Activated T-cell treated with anti-CD3 and anti-CD28 coated beads for 24 hours (primary cell): Measurements from ENCODE around the gene ADD3.
"Not testable (repeated sequence)": the region's sequence is repeated elsewhere in the genome, so short reads cannot be mapped to it uniquely, and the experiment has no call there.

ENCODE experiments used
- DNase-seq: peaks from one replicate; pipeline ENCODE4 v3.0.0-alpha.2; 2020; ENCODE audit warnings: low read depth

The ADD3 gene

DNA sequence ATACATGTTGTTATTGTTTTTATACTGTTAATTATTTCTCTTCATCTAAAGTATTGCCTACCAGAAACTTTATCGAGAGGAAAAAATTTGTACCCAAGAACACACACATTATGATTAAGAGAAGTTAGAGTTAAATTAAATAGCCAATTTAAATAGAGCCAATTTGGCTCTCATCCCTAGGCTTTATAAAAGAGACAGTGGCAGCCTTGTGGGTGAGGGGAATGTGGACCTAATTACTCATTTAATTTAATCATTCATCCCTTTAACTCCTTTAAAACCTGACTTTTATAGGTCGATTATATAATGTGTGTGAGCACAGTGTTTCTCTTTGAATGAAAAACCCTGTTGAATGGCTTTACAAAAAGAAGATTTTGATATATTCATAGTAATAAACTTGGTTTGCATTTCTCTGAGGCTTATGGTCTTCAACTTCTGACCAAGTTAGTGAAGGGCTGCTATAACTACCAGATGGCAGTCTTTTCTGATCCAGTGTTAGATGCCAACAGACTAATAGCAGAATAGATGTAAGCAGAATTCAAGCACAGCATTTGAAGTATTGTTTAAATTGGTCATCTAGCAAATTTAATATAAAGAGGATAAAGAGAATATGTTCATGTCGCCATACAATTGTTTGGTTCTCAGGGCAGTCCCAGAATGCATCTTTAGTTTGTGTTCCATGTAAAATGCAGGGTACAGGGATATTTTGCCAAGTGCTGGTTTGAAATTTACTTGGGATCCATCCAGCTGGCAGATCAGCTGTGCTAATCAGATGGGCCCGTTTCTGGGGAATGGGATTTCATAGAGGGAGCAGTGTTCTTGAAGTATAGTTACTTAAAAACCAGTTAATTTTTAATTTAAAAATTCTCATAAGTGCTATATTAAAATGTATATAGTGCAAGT, 25.3 kb downstream of the ADD3 start:
- no peak for DNase-seq

GRCh38 chr10:110033701-110034235, 26.0 kb downstream of the ADD3 start:
- DNase-seq, result no peak

DNA sequence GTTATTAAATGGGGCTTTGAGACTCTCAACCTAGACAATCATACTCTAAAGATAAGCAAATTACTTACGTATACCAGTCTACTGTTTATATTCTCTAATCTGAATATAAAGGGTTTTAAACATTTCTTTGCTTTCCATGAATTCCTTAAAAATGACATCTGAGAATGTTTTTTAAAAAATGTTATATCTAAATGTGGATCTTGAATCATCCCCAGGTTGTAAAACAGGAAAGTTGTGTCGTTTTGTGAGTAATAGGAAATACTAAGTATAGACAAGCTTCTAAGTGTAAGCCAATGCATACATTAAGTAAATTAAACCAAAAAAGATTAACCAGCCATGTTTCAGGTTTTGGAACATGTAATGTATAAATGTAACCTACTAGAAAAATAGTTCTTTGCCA, 26.8 kb downstream of the ADD3 start:
- no peak for DNase-seq

GRCh38 chr10:110035070-110035921, 27.5 kb downstream of the ADD3 start:
- DNase-seq, result no peak

GRCh38 chr10:110036640-110037039, 28.9 kb downstream of the ADD3 start:
- no peak for DNase-seq

DNA sequence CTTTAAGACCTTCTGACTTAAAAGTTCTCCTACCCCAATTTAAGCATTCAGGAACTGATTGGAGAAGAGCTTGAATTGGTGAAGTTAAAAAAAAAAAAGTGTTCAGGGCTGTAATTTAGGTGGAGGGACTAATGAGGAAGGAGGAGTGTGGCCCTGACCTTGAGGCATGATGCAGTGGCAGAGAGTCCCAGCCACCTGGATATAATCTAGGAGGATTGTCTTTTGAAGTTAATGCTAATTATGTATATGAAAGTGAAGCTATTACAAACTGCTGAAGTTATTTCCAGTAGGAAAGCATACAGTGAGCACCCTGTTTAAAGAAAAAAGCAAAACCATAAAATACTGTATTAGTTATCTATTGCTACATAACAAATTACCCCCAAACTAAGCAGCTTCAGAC, 31.5 kb downstream of the ADD3 start:
- DNase-seq, result no peak

DNA sequence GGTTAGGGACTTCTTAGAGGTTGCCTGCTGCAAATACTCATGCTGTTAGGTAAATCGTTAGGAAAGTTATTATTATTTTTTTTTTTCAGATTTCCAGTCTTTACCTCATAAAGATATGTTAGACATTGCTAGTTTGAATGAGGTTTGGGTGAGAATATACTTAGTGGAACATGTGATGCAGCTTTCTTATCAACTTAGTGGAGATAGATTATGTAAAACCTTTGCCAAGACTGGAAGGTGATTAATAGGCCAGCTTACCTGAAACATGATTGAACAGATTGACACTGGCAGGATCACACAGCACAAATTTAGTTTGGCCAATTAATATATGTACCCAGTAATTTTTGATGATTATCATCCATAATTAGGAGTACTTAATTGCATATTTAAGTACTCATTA, 32.3 kb downstream of the ADD3 start:
- no peak for DNase-seq

DNA sequence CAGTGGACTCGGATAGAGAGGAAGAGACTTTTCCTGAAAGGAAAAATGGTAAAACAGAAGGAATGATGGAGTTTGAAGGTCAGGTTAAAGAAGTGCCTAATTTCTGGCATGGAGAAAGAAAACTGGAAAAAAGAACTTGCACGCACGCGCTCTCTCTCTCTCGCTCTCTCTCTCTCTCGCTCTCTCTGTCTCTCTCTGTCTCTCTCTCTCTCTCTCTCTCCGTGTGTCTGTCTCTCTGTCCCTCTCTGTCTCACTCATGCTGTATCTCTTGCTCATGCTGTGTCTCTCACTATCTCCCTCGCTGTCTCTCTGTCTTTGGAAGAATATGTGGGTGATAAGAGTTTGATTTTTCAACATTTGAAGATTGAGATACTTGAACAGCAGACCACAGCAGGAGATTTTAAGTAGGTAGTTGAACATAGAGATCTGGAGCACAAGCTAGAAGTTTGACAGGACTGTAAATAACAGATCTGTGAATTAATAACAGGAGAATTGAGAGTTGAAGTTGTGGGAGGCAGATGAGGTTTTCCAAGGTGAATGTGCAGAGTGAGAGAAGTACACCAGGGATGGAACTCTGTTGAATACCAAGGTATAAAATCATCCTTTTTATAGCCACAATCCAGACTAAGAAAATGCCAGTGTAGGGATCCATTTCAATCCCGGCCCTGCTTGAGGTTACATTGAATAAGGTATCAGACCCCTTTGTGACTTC, 33.1 kb downstream of the ADD3 start:
- DNase-seq, result no peak

GRCh38 chr10:110041479-110041829, 33.7 kb downstream of the ADD3 start:
- no peak for DNase-seq

DNA sequence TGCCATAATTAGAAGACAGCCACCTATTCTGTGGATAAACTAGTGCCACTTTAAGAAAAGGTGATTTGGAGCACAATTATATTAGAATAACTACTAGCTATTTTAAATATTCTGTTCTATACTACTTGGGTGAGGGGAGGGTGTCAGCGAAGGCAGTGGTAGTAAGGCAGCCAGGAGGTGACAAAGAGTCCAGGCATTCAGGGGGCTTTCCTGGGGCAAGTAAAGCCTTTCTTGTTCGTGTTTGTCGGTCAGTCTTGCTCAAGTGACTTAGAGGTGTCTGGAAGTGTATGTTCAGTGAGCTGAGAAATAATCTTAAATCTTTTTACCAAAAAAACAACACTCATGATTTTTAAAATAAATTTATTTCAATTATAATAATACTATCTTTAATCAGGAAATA, 34.4 kb downstream of the ADD3 start:
- DNase-seq, result no peak

DNA sequence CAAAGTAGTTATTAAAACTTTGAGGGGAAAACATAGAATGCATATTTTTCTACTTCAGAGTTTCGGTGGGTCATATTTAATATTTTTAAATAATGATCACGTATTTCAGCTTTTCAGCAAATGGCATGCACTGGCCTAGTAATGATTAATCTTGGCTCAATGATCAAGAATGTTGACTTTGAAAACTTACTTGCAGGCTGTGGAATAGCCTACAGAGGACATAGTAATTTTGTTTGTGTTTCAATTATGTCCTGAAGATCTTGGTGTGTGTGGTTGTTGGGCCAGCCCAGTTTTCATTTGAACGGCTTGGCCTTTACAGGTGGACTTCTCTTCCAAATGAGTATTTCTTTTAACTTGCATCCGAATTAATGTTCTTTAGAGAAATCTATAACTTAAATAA, 35.1 kb downstream of the ADD3 start:
- no peak for DNase-seq

GRCh38 chr10:110044681-110045080, 36.9 kb downstream of the ADD3 start:
- DNase-seq, result no peak

GRCh38 chr10:110045772-110046171, 38.0 kb downstream of the ADD3 start:
- DNase-seq, result no peak

DNA sequence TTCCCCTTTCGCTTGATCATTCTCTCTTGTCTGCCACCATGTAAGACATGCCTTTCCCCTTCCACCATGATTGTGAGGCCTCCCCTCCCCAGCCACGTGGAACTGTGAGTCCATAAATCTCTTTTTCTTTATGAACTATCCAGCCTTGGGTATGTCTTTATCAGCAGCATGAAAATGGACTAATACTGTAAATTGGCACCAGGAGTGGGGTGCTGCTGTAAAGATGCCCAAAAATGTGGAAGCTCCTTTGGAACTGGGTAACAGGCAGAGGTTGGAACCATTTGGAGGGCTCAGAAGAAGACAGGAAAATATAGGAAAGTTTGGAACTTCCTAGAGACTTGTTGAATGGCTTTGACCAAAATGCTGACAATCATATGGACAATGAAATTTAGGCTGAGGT, 40.4 kb downstream of the ADD3 start:
- not testable (repeated sequence) for DNase-seq

- no peak for DNase-seq
Measured at GRCh38 chr10:110048781-110049180, 41.0 kb downstream of the ADD3 start.

- DNase-seq, result not testable (repeated sequence)
Measured at GRCh38 chr10:110049889-110050591, 42.3 kb downstream of the ADD3 start.

- DNase-seq, result no peak
Measured at GRCh38 chr10:110051487-110051886, 43.7 kb downstream of the ADD3 start.

DNA sequence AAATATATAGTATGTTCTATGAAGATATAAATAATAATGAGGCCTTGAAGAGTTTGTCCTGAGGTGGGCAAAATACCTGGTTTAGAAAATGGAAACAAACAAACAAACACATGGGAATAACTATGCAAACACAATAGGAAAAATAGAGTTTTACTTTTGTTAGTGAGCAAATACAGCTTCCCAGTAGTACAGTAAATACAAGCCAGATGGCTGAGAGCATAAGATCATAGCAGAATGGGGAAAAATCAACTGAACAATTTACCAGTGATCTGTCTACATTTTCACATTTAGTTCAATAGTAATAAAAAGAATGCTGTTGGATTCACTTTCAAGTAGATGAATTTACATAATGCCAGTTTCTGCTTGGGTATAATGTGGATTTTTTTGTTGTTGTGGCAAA, 45.1 kb downstream of the ADD3 start:
- no peak for DNase-seq

GRCh38 chr10:110056822-110057221, 49.0 kb downstream of the ADD3 start:
- no peak for DNase-seq

GRCh38 chr10:110057456-110057855, 49.7 kb downstream of the ADD3 start:
- no peak for DNase-seq

GRCh38 chr10:110058212-110058611, 50.4 kb downstream of the ADD3 start:
- DNase-seq, result no peak

GRCh38 chr10:110059925-110060324, 52.1 kb downstream of the ADD3 start:
- no peak for DNase-seq
